T-helper 9 cell (primary cell): ENCODE measurements around the gene ETFA.

ENCODE experiments used
- DNase-seq: peaks from one replicate; pipeline ENCODE4 v3.0.0-alpha.2; 2020

The ETFA gene

DNA sequence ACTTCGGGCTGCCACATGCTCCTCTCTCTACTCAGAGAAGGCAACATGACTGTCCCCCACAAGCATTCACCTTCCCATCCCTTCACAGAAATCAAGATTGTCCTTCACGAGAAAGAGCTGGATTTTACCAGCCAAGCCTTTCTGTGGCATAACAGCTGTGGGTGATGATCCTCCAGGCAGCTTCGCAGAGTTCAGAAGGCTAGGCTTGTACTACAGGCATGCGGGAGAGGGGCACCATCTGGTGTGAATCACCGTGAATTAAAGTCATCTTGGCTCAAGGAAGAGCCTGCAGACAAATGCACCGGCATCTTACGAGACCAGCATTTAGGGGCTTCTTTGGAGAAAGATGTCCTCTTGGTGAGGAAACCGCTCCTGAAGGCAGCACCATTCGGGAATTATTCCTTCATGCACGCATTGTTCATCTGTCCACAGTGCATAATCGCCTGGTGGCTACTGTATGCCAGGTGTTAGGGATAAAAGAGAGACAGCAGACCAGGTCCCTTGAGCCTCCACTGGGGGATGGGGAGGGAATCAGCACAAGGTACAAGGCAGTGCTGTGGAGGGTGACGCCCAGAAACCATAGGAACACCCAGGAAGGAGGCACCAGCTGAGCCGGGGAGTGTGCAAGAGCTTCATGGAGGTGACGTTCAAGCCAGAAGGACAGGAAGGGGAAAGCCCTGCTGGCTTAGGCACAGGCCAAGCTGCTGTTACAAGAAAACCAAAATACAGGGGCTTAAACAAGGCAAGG is 142.9 kb downstream of the ETFA start:
- DNase-seq: no peak

DNA sequence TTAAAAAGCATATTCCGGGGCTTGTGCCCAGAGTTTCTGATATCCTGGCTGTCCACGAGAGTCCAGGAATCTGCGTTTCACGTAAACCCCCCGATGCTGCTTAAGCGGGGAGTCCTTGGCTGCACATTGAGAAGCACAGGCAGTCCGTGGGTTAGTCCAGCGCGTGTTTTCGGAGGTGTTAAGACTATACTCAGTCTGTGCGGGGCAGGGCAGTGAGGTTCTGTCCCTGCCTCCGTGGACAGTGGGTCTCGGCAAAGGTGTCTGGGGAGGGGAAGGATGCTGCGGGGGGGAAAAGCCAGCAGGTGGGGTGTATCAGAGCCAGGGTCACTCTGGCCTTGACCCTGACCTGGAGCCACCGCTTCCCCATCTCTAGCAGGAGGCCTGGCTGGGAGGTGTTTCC is 145.3 kb downstream of the ETFA start:
- DNase-seq: no peak
